HEK293 (cell line): Measurements from ENCODE around the gene IRS1.

ENCODE experiments used
- AEBP2 ChIP-seq: fragments of 450-650 bp; formaldehyde crosslinking; IDR thresholded peaks from 2 replicates; pipeline ENCODE4 v1.5.1; 2016; ENCODE audit warnings: missing biosample characterization, missing genetic modification characterization, borderline replicate concordance
- ATF2 ChIP-seq: fragments of 450-650 bp; formaldehyde crosslinking; IDR thresholded peaks from 2 replicates; pipeline ENCODE4 v1.5.1; 2016; ENCODE audit warnings: missing biosample characterization, missing genetic modification characterization, low read depth
- GFI1B ChIP-seq: fragments of 450-650 bp; formaldehyde crosslinking; IDR thresholded peaks from 2 replicates; pipeline ENCODE4 v1.5.1; 2016; ENCODE audit warnings: missing biosample characterization, missing genetic modification characterization
- PRDM10 ChIP-seq: fragments of 450-650 bp; formaldehyde crosslinking; IDR thresholded peaks from 2 replicates; pipeline ENCODE4 v1.5.1; 2016; ENCODE audit warnings: missing biosample characterization, missing genetic modification characterization
- ZBTB20 ChIP-seq: fragments of 450-650 bp; formaldehyde crosslinking; IDR thresholded peaks from 2 replicates; pipeline ENCODE4 v1.5.1; 2016; ENCODE audit warnings: missing biosample characterization, missing genetic modification characterization
- ZBTB48 ChIP-seq: fragments of 450-650 bp; formaldehyde crosslinking; IDR thresholded peaks from 2 replicates; pipeline ENCODE4 v1.5.1; 2016; ENCODE audit warnings: missing biosample characterization, missing genetic modification characterization
- ZBTB8A ChIP-seq: fragments of 450-650 bp; formaldehyde crosslinking; IDR thresholded peaks from 2 replicates; pipeline ENCODE4 v1.5.1; 2016; ENCODE audit warnings: missing biosample characterization, missing genetic modification characterization
- ZEB2 ChIP-seq: fragments of 450-650 bp; formaldehyde crosslinking; IDR thresholded peaks from 2 replicates; pipeline ENCODE4 v1.5.1; 2016; ENCODE audit warnings: missing biosample characterization, missing genetic modification characterization
- ZFHX2 ChIP-seq: fragments of 450-650 bp; formaldehyde crosslinking; conservative IDR thresholded peaks from 2 replicates; pipeline ENCODE4 v1.5.1; 2016; ENCODE audit warnings: missing biosample characterization, missing genetic modification characterization
- ZFP3 ChIP-seq: fragments of 450-650 bp; formaldehyde crosslinking; IDR thresholded peaks from 2 replicates; pipeline ENCODE4 v1.5.1; 2016; ENCODE audit warnings: low read depth, missing biosample characterization, missing genetic modification characterization
- ZNF157 ChIP-seq: fragments of 450-650 bp; formaldehyde crosslinking; IDR thresholded peaks from 2 replicates; pipeline ENCODE4 v1.5.1; 2016; ENCODE audit warnings: missing biosample characterization, missing genetic modification characterization
- ZNF16 ChIP-seq: fragments of 450-650 bp; formaldehyde crosslinking; IDR thresholded peaks from 2 replicates; pipeline ENCODE4 v1.5.1; 2016; ENCODE audit warnings: low read depth, missing biosample characterization, missing genetic modification characterization
- ZNF2 ChIP-seq: fragments of 450-650 bp; formaldehyde crosslinking; IDR thresholded peaks from 2 replicates; pipeline ENCODE4 v1.5.1; 2016; ENCODE audit warnings: missing biosample characterization, missing genetic modification characterization
- ZNF221 ChIP-seq: fragments of 450-650 bp; formaldehyde crosslinking; IDR thresholded peaks from 2 replicates; pipeline ENCODE4 v1.5.1; 2017; ENCODE audit warnings: missing biosample characterization, missing genetic modification characterization, borderline replicate concordance
- ZNF24 ChIP-seq: fragments of 450-650 bp; formaldehyde crosslinking; IDR thresholded peaks from 2 replicates; pipeline ENCODE4 v1.5.1; 2016; ENCODE audit warnings: missing biosample characterization, missing genetic modification characterization
- ZNF248 ChIP-seq: fragments of 450-650 bp; formaldehyde crosslinking; IDR thresholded peaks from 2 replicates; pipeline ENCODE4 v1.5.1; 2017; ENCODE audit warnings: missing biosample characterization, missing genetic modification characterization
- ZNF311 ChIP-seq: fragments of 450-650 bp; formaldehyde crosslinking; IDR thresholded peaks from 2 replicates; pipeline ENCODE4 v1.5.1; 2017; ENCODE audit warnings: missing biosample characterization, missing genetic modification characterization, borderline replicate concordance
- ZNF335 ChIP-seq: fragments of 450-650 bp; formaldehyde crosslinking; conservative IDR thresholded peaks from 2 replicates; pipeline ENCODE4 v1.5.1; 2016; ENCODE audit warnings: missing biosample characterization, missing genetic modification characterization
- ZNF341 ChIP-seq: fragments of 450-650 bp; formaldehyde crosslinking; IDR thresholded peaks from 2 replicates; pipeline ENCODE4; 2016; ENCODE audit warnings: low read depth, missing biosample characterization, missing genetic modification characterization
- ZNF366 ChIP-seq: fragments of 450-650 bp; formaldehyde crosslinking; conservative IDR thresholded peaks from 2 replicates; pipeline ENCODE4 v1.5.1; 2016; ENCODE audit warnings: missing biosample characterization, missing genetic modification characterization
- ZNF558 ChIP-seq: fragments of 450-650 bp; formaldehyde crosslinking; IDR thresholded peaks from 2 replicates; pipeline ENCODE4 v1.5.1; 2016; ENCODE audit warnings: missing biosample characterization, missing genetic modification characterization
- ZNF664 ChIP-seq: fragments of 450-650 bp; formaldehyde crosslinking; IDR thresholded peaks from 2 replicates; pipeline ENCODE4 v1.5.1; 2016; ENCODE audit warnings: missing biosample characterization, missing genetic modification characterization
- ZNF704 ChIP-seq: fragments of 450-650 bp; formaldehyde crosslinking; IDR thresholded peaks from 2 replicates; pipeline ENCODE4 v1.5.1; 2016; ENCODE audit warnings: missing biosample characterization, missing genetic modification characterization
- ZSCAN16 ChIP-seq: fragments of 450-650 bp; formaldehyde crosslinking; IDR thresholded peaks from 2 replicates; pipeline ENCODE4 v1.5.1; 2016; ENCODE audit warnings: missing biosample characterization, missing genetic modification characterization
- TF ChIP-seq, protein P1 (sequence below): sonication (generic); formaldehyde crosslinking; IDR thresholded peaks from 2 replicates; pipeline ENCODE4 v1.8.1; 2022; ENCODE audit warnings: mild to moderate bottlenecking, moderate library complexity, missing genetic modification reagents
- TF ChIP-seq, protein P2 (sequence below): fragments of 450-650 bp; formaldehyde crosslinking; IDR thresholded peaks from 2 replicates; pipeline ENCODE4 v1.5.1; 2016; ENCODE audit warnings: missing biosample characterization, missing genetic modification characterization, low read depth
- TF ChIP-seq, protein P3 (sequence below): fragments of 450-650 bp; formaldehyde crosslinking; IDR thresholded peaks from 2 replicates; pipeline ENCODE4 v1.5.1; 2017; ENCODE audit warnings: missing biosample characterization, missing genetic modification characterization

Gene IRS1

DNA sequence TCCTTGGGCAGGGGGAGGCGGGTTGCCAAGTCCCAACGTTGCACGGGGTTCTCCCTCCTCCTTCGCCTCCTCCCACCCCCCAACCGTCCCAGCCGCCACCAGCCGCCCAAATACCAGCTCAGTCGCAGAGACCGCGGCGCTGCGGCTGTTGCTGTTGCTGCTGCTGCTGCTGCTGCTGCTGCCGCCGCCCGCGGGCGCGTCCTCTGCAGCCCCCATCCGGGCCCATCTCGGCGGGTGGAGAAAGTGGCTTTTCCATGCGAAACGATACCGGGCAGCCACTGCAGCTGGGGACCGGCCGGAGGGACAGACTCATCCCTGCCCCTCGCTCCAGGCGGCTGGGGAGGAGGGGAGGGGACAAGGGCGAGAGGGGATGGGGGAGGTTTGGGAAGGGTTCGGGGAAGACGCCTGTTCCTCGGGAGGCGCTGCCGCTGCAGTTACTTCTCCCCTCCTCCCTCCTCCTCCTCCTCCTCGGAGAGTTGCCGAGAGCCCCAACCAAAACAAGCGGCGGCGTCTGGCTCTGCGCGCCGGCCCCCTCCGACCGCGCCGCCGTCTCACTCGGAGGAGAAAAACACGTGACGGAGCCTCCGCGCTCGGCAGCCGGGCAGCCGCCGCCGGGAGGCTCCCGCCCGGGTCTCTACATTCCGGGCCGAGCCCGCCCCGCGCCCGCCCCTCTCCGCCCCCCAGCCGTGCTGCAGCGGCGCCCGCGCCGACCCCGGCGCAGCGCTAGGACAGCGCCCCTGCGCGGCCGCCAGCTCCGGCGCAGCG, at the start of gene IRS1 (continued):
- TF ChIP-seq ZBTB8A (tag by site-specific recombination) (peak; percentile 88), ZNF558 (tag by site-specific recombination) (no peak), ZNF24 (no peak), ZEB2 (0 out of 2 replicates have a peak, but pooled peaks have one; percentile 15), ATF2 (tag by site-specific recombination) (no peak), ZFHX2 (tag by site-specific recombination) (no peak), ZNF16 (no peak), ZNF2 (tag by site-specific recombination) (no peak), ZNF248 (tag by site-specific recombination) (no peak), GFI1B (tag by site-specific recombination) (no peak), ZSCAN16 (tag by site-specific recombination) (no peak), ZNF157 (tag by site-specific recombination) (no peak), ZBTB48 (tag by site-specific recombination) (no peak), ZNF664 (tag by site-specific recombination) (no peak), AEBP2 (tag by site-specific recombination) (no peak), ZNF341 (tag by site-specific recombination) (peak; percentile 96), ZNF335 (tag by site-specific recombination) (peak; percentile 39), ZFP3 (no peak), ZNF221 (tag by site-specific recombination) (no peak), PRDM10 (0 out of 2 replicates have a peak, but pooled peaks have one; percentile 26), ZBTB20 (tag by site-specific recombination) (peak; percentile 36; the same call in 1 of the 2 replicates), ZNF311 (tag by site-specific recombination) (no peak), ZNF366 (tag by site-specific recombination) (0 out of 2 replicates have a peak, but pooled peaks have one; percentile 36), ZNF704 (tag by site-specific recombination) (no peak)
- TF ChIP-seq, protein P1, sequence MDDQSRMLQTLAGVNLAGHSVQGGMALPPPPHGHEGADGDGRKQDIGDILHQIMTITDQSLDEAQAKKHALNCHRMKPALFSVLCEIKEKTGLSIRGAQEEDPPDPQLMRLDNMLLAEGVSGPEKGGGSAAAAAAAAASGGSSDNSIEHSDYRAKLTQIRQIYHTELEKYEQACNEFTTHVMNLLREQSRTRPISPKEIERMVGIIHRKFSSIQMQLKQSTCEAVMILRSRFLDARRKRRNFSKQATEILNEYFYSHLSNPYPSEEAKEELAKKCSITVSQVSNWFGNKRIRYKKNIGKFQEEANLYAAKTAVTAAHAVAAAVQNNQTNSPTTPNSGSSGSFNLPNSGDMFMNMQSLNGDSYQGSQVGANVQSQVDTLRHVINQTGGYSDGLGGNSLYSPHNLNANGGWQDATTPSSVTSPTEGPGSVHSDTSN (CRISPR knock-in tag): no peak
- TF ChIP-seq, protein P2, sequence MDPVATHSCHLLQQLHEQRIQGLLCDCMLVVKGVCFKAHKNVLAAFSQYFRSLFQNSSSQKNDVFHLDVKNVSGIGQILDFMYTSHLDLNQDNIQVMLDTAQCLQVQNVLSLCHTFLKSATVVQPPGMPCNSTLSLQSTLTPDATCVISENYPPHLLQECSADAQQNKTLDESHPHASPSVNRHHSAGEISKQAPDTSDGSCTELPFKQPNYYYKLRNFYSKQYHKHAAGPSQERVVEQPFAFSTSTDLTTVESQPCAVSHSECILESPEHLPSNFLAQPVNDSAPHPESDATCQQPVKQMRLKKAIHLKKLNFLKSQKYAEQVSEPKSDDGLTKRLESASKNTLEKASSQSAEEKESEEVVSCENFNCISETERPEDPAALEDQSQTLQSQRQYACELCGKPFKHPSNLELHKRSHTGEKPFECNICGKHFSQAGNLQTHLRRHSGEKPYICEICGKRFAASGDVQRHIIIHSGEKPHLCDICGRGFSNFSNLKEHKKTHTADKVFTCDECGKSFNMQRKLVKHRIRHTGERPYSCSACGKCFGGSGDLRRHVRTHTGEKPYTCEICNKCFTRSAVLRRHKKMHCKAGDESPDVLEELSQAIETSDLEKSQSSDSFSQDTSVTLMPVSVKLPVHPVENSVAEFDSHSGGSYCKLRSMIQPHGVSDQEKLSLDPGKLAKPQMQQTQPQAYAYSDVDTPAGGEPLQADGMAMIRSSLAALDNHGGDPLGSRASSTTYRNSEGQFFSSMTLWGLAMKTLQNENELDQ (tag by site-specific recombination): no peak
- TF ChIP-seq, protein P3, sequence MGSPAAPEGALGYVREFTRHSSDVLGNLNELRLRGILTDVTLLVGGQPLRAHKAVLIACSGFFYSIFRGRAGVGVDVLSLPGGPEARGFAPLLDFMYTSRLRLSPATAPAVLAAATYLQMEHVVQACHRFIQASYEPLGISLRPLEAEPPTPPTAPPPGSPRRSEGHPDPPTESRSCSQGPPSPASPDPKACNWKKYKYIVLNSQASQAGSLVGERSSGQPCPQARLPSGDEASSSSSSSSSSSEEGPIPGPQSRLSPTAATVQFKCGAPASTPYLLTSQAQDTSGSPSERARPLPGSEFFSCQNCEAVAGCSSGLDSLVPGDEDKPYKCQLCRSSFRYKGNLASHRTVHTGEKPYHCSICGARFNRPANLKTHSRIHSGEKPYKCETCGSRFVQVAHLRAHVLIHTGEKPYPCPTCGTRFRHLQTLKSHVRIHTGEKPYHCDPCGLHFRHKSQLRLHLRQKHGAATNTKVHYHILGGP (tag by site-specific recombination): no peak
